Osteoblast (primary cell): Measurements from ENCODE around the gene DDC. TPM values are rescaled to one million over a fixed set of nuclear protein-coding genes. Genes with fewer than 3 reads are reported as not detected.
"Not testable (repeated sequence)": the region's sequence is repeated elsewhere in the genome, so short reads cannot be mapped to it uniquely, and the experiment has no call there.

Experiments
- DNase-seq: peaks from one replicate; pipeline ENCODE4 v3.0.0; 2011; ENCODE audit warnings: low spot score, mixed read lengths; ENCODE audit not compliant: insufficient read length; ENCODE audit errors: missing footprints
- H2AFZ ChIP-seq: 2 replicates; pipeline ENCODE4 v1.6.0; 2011; ENCODE audit warnings: mild to moderate bottlenecking, low read length
- H3K27ac ChIP-seq: 2 replicates; pipeline ENCODE4 v1.5.1; 2011; ENCODE audit warnings: mild to moderate bottlenecking, low read depth, low read length, moderate library complexity
- H3K27me3 ChIP-seq: 2 replicates; pipeline ENCODE4 v1.6.0; 2012; ENCODE audit warnings: mild to moderate bottlenecking, control low read depth, inconsistent platforms, low read length, moderate library complexity; ENCODE audit not compliant: insufficient read depth
- H3K36me3 ChIP-seq: 2 replicates; pipeline ENCODE4 v1.5.1; 2011; ENCODE audit warnings: mild to moderate bottlenecking, low read length, control low read depth, moderate library complexity; ENCODE audit not compliant: insufficient read depth
- H3K4me1 ChIP-seq: 2 replicates; pipeline ENCODE4 v1.5.1; 2011; ENCODE audit warnings: mild to moderate bottlenecking, low read length, control low read depth, moderate library complexity; ENCODE audit not compliant: insufficient read depth
- H3K4me2 ChIP-seq: 2 replicates; pipeline ENCODE4 v1.6.0; 2011; ENCODE audit warnings: mild to moderate bottlenecking, low read length; ENCODE audit not compliant: insufficient read depth
- H3K4me3 ChIP-seq: fragments of 200-600 bp; sonication (generic); 3 replicates; pipeline ENCODE4 v1.5.1; 2012; ENCODE audit warnings: mild to moderate bottlenecking, low read length, inconsistent platforms; ENCODE audit not compliant: insufficient read depth
- H3K79me2 ChIP-seq: 2 replicates; pipeline ENCODE4 v1.6.0; 2012; ENCODE audit warnings: mild to moderate bottlenecking, low read length, control low read depth, inconsistent platforms; ENCODE audit not compliant: insufficient read depth
- H3K9me3 ChIP-seq: 2 replicates; pipeline ENCODE4 v1.5.1; 2011; ENCODE audit warnings: low read depth, low read length, control low read depth
- H4K20me1 ChIP-seq: 2 replicates; pipeline ENCODE4 v1.6.0; 2012; ENCODE audit warnings: mild to moderate bottlenecking, low read length, control low read depth; ENCODE audit not compliant: insufficient read depth
- CTCF ChIP-seq: IDR thresholded peaks from 2 replicates; pipeline ENCODE4 v1.5.1; 2011; ENCODE audit warnings: mild to moderate bottlenecking, low read depth, low read length, moderate library complexity; ENCODE audit errors: extremely low read depth
- total RNA-seq: library from RNA; depleted of rRNA; stranded (reverse); fragments of >200 nt; gene quantifications from 2 replicates; pipeline ENCODE4 v1.2.3, GENCODE V29; 2012

The DDC gene
- total RNA-seq, 1 donor = not detected

GRCh38 chr7:50552921-50553320 lies 12.3 kb downstream of the DDC start:
- peaks cover 8% of the 10 kb centered on the region for H3K27me3 ChIP-seq
- DNase-seq = no peak
- no peak overlapping the region for H3K4me2 ChIP-seq
- no peaks in the 10 kb centered on the region for H4K20me1 ChIP-seq
- no peak for TF ChIP-seq CTCF
- no peaks in the 10 kb centered on the region for H3K36me3 ChIP-seq
- no peak overlapping the region for H2AFZ ChIP-seq
- H3K9me3 ChIP-seq = no peaks in the 10 kb centered on the region
- no peak overlapping the region for H3K27ac ChIP-seq
- H3K4me1 ChIP-seq = no peaks in the 10 kb centered on the region
- no peaks in the 10 kb centered on the region for H3K79me2 ChIP-seq
- no peak overlapping the region for H3K4me3 ChIP-seq

GRCh38 chr7:50552139-50552538 lies 13.1 kb downstream of the DDC start:
- DNase-seq = no peak
- no peaks in the 10 kb centered on the region for H4K20me1 ChIP-seq
- H3K27ac ChIP-seq = no peak overlapping the region
- no peak overlapping the region for H2AFZ ChIP-seq
- no peak overlapping the region for H3K4me2 ChIP-seq
- H3K36me3 ChIP-seq = no peaks in the 10 kb centered on the region
- peaks cover 5% of the 10 kb centered on the region for H3K27me3 ChIP-seq
- H3K79me2 ChIP-seq = no peaks in the 10 kb centered on the region
- H3K4me3 ChIP-seq = no peak overlapping the region
- no peaks in the 10 kb centered on the region for H3K4me1 ChIP-seq
- TF ChIP-seq CTCF = no peak
- H3K9me3 ChIP-seq = no peaks in the 10 kb centered on the region

- not testable (repeated sequence) for H3K36me3 ChIP-seq, H2AFZ ChIP-seq, H3K4me2 ChIP-seq
Observed at GRCh38 chr7:50545613-50546012, 19.6 kb downstream of the DDC start.

GRCh38 chr7:50544992-50545391 lies 20.2 kb downstream of the DDC start:
- no peak overlapping the region for H2AFZ ChIP-seq
- H3K9me3 ChIP-seq = no peaks in the 10 kb centered on the region
- TF ChIP-seq CTCF = no peak
- no peaks in the 10 kb centered on the region for H3K79me2 ChIP-seq
- no peaks in the 10 kb centered on the region for H3K36me3 ChIP-seq
- no peaks in the 10 kb centered on the region for H4K20me1 ChIP-seq
- no peak for DNase-seq
- H3K4me2 ChIP-seq = no peak overlapping the region
- H3K4me3 ChIP-seq = no peak overlapping the region
- no peaks in the 10 kb centered on the region for H3K4me1 ChIP-seq
- H3K27me3 ChIP-seq = peaks cover 7% of the 10 kb centered on the region
- no peak overlapping the region for H3K27ac ChIP-seq

More at GRCh38 chr7:50545613-50546012, 19.6 kb downstream of the DDC start:
- H3K79me2 ChIP-seq, H3K4me1 ChIP-seq, H3K27me3 ChIP-seq, DNase-seq, H3K27ac ChIP-seq, H3K9me3 ChIP-seq, H3K4me3 ChIP-seq, H4K20me1 ChIP-seq: not testable (repeated sequence)
